ENCODE measurements around the gene TIGD3.

TIGD3 gene

DNA sequence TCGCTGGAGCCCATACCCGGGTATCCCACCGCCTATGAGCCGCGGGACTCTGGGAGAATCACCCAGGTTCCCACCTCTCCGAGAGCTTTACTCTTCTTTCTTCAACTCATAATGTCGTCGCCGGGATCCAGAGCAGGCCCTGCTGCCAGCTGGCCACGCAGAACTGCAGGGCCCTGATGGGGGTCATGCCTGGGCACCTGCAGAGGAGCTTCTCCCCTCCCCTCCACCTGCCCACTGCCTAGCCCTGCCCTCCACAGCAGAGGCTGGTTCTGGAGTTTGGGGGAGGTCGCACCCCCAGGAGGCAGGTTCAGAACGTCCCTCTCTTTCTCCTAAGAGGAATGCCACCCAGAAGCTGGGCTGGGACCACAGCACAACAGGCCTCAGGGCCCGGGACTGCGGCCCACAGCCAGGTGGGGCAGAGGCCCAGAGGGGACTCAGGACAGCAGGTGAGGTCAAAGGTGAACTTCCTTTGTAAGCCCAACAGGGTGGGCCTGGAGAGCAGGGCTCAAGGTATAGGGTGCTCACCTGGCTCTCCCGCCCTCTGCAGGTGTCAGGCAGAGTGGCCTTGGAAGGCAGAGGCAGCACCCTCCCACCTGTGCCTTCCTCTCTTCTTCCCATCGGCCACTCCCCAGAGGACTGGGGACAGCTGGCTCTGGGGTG lies 26.0 kb downstream of the TIGD3 start:
- in situ Hi-C loops (cut with HindIII; ENCODE audit: low pct_unique_long_range_greater_than_20kb, low sequenced_read_pairs), result no loop called here
- peak in 1 of 2 experiments; percentile 57 for DNase-seq (ENCODE audit: low read depth in 1 of 2, low spot score in 1 of 2)
- TF ChIP-seq JUND (IDR thresholded peaks at IDR 0.05; ENCODE audit: low read depth), result no peak

DNA sequence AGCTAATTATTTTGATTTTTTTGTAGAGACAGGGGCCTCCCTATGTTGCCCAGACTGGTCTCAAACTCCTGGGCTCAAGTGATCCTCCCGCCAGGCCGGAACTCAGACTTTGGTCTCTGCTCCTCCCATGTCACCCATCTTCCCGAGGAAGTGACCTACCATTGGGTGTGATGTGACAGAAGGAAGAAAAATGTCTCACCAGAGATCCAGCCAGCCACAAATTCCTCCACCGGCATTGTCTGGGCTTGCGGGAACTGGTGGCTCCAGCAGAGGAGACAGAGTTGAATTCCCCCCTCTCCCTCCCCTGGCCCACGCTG lies 27.1 kb downstream of the TIGD3 start:
- in situ Hi-C loops (cut with HindIII; ENCODE audit: low pct_unique_long_range_greater_than_20kb, low sequenced_read_pairs), result no loop called here

DNA sequence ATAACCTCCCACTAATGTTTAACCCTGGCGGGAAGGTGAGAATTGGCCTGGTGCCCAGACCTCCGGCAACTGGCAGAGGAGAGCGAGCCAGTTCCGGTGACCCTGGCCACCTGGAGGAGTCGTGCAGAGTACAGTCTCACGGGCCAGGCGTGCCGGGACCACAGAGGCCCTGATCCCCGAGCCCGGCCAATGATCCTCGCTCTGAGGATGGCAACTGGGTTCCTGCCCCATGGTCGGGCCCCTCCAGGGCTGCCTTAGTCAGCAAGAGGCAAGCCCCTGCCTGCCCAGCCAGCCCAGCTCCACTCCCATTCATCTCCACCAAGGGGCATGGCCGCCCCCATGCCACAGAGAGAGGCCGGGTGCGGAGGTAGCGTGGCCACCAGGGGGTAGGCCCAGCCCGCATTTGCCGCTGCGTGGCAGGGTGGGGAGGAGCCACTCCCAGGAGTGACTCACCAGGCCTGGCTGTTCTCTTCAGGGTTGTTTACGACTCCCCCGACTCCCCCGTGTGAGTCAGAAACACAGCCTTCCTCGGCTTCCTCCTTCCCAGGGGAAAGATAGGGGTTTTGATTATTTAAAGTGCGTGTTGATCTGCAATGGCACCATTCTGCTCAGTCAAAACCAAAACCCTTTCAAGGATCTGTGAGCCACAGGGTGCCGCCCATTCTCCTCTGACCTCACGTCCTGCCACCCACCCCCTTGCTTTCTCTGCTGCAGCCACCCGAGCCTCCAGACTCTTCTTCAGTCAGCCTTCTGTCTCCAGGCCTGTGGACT lies 27.7 kb downstream of the TIGD3 start, which contains the start of gene SLC25A45:
Gene SLC25A45, minus strand, starts transcription at position 614 of the 771 bp plus-strand sequence. CDS start 695 bp downstream, outside the sequence.
- TF ChIP-seq JUND (IDR thresholded peaks at IDR 0.05; ENCODE audit: low read depth), result no peak
- peak in 1 of 2 experiments; percentile 90 for DNase-seq (ENCODE audit: low read depth in 1 of 2, low spot score in 1 of 2)
- in situ Hi-C loops (cut with HindIII; ENCODE audit: low pct_unique_long_range_greater_than_20kb, low sequenced_read_pairs), result no loop called here

More for the DNA sequence above, 27.1 kb downstream of the TIGD3 start:
- TF ChIP-seq JUND (IDR thresholded peaks at IDR 0.05; ENCODE audit: low read depth), result no peak
- DNase-seq (ENCODE audit: low read depth in 1 of 2, low spot score in 1 of 2), result peak in 1 of 2 experiments; percentile 53

DNA sequence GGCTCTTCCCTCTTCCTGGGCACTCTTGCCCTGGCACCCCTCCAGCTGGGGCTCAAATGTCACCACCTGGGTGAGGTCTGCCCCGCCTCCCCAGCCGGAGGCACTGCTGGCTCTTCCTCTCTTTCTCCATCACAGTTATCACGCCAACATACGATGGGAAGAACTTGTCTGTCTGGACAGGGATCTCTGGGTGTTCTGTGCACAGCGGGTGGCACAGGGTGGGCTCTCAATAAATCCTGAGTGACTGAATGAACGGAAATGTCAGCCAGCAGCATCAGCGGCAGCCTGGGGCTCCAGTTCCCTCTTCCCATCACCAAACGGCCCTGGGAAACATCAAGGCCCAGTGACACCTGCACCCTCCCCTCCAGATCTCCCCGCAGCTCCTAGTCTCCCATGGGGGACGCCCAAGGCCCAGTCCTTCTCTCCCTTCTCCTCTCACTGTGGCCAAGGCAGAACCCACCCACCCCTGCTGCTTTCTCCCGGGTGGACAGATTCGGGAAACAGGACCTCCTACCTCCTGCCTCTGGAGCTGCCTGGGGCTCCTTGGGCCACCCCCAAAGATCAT lies 28.3 kb downstream of the TIGD3 start:
- in situ Hi-C loops (cut with HindIII; ENCODE audit: low pct_unique_long_range_greater_than_20kb, low sequenced_read_pairs), result no loop called here
- peak in 1 of 2 experiments; percentile 94 for DNase-seq (ENCODE audit: low read depth in 1 of 2, low spot score in 1 of 2)
- no peak for TF ChIP-seq JUND (IDR thresholded peaks at IDR 0.05; ENCODE audit: low read depth)

DNA sequence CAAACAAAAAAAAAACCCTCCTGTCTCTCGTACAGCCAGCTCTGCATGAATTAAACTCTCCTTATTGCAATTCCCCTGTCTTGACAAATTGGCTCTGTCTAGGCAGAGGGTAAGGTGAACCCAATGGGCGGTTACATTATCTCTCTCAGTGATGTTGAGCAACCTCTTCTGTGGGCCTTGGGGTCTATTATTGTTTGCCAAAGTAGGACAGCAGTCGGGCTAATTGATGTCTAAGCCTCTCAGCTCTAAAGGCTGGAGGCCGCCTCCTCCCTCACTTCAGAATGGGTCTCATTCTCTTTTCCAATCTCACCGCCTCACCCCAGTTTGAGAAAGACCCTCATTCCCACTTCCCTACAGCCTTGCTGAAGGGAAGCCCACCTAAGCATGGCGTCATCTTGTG lies 29.2 kb downstream of the TIGD3 start:
- in situ Hi-C loops (cut with HindIII; ENCODE audit: low pct_unique_long_range_greater_than_20kb, low sequenced_read_pairs), result no loop called here
- TF ChIP-seq JUND (IDR thresholded peaks at IDR 0.05; ENCODE audit: low read depth), result no peak

DNA sequence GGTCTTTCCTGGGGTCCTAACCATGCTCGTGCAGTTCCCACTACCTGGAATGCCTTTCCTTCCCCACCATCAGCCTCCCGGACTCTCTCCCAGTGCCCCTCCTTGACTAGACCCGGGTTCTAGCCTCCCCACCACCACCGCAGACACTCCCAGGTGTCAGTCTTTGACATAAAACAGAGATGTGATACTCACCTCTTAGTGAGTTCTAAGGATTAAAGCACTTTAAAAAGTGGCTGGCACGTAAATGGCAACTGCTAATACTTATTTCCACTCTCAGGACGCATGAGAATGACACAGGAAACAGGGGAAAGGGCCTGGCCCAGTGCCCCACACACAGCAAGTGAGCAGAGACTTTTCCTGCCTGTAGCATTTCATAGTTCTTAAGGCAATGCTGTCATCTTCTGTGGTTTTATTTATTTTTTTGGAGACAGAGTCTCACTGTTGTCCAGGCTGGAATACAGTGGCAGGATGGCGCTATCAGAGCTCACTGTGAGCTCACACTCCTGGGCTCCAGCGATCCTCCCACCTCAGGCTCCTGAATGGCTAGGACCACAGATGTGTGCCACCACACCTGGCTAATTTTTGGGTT lies 29.8 kb downstream of the TIGD3 start:
- DNase-seq (ENCODE audit: low read depth in 1 of 2, low spot score in 1 of 2), result no peak
- TF ChIP-seq JUND (IDR thresholded peaks at IDR 0.05; ENCODE audit: low read depth), result no peak
- in situ Hi-C loops (cut with HindIII; ENCODE audit: low pct_unique_long_range_greater_than_20kb, low sequenced_read_pairs), result no loop called here

More for the DNA sequence above, 29.2 kb downstream of the TIGD3 start:
- no peak for DNase-seq (ENCODE audit: low read depth in 1 of 2, low spot score in 1 of 2)

DNA sequence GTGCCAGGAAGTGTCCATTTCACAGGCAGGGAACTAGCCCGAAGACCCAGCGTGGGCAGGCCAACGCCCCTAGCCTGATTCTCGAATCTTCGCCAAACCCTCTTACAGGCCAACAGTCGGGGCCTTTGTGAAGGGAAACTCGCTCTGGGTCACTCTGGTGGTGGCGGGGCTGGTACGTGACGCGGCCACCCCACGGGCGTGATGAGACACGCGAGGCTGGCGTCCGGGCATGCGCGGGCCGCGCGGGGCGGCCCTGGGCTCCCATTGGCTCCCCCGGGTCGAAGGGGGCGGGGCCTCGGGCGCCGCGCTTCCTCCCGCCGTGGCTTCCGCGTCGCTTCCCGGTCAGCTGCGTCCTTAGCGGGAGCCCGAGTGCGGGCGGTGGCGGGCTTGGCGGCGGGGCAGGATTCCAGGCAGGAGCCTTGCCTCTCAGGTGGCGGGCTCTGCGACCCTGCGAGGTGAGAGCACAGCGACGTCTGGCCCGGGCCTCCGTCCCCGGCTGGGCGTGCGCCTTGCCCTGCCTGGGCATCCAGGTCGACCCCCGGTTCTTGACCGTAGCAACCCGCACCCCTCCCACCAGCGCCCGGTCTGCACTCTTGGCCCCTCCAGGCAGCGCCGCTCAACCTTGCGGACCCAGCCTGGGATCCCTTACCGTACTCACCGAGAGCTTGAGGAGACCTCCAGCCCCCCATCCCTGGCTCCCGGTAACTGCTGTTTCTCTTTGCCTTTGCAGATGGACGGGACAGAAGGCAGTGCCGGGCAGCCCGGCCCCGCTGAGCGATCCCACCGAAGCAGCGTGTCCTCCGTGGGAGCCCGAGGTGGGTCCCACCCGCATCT lies 32.0 kb downstream of the TIGD3 start, which contains the start of gene FRMD8:
Gene FRMD8, plus strand, starts transcription at position 331 of the 834 bp plus-strand sequence. Its CDS starts 400 bp downstream, at position 731.
- DNase-seq (ENCODE audit: low read depth in 1 of 2, low spot score in 1 of 2), result peak; percentile 92 to 94
- no peak for TF ChIP-seq JUND (IDR thresholded peaks at IDR 0.05; ENCODE audit: low read depth)
- in situ Hi-C loops (cut with HindIII; ENCODE audit: low pct_unique_long_range_greater_than_20kb, low sequenced_read_pairs), result no loop called here

DNA sequence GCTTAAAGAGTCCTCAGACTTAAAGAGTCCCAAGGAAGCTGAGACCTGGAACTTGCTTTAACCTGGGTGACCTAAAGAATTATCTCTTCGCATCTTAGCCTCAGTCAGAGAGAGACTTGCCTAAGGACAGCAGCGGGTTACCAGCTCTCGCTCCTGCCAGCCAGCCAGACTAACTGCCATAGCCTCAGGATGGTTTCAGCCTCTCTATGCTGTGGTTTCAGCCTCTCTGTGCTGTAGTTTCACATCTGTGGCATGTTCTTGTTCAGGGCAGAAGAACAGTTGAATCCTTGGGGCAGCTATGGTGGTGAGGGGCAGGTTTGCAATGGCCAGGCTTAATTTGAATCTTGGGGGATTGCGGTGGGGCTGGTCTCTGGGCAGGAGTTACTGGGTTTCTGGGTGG lies 34.2 kb downstream of the TIGD3 start:
- DNase-seq (ENCODE audit: low read depth in 1 of 2, low spot score in 1 of 2), result no peak
- in situ Hi-C loops (cut with HindIII; ENCODE audit: low pct_unique_long_range_greater_than_20kb, low sequenced_read_pairs), result no loop called here

DNA sequence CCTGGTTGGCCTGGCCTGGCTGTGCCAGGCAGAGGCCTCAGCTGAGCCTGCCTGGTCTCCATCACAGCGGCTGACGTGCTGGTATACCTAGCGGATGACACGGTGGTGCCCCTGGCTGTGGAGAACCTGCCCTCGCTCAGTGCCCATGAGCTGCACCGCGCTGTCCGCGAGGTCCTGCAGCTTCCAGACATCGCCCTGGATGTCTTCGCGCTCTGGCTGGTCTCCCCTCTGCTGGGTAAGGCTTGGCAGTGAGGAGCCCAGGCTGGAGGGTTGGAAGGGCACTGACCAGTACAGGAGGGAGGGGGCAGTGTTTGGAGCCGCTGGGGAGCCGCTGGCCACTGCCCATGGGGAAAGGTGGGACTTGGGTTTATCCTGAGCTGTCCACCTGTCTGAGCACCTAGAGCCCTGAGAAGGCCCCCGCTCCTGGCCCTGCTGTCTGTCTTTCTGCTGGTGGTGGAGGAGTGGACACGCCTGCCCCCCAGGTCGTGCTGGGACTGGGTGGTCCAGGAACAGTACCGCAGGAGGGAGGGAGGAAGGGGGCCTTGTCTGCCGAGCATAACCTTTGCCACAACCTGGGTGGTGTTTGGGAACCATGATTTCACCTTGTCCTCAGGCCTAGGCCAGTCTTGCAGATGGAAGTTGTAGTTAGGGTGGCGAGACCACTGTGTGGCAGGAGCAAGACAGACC lies 34.9 kb downstream of the TIGD3 start:
- in situ Hi-C loops (cut with HindIII; ENCODE audit: low pct_unique_long_range_greater_than_20kb, low sequenced_read_pairs), result no loop called here
- no peak for TF ChIP-seq JUND (IDR thresholded peaks at IDR 0.05; ENCODE audit: low read depth)
- DNase-seq (ENCODE audit: low read depth in 1 of 2, low spot score in 1 of 2), result no peak

More for the DNA sequence above, 34.2 kb downstream of the TIGD3 start:
- no peak for TF ChIP-seq JUND (IDR thresholded peaks at IDR 0.05; ENCODE audit: low read depth)

DNA sequence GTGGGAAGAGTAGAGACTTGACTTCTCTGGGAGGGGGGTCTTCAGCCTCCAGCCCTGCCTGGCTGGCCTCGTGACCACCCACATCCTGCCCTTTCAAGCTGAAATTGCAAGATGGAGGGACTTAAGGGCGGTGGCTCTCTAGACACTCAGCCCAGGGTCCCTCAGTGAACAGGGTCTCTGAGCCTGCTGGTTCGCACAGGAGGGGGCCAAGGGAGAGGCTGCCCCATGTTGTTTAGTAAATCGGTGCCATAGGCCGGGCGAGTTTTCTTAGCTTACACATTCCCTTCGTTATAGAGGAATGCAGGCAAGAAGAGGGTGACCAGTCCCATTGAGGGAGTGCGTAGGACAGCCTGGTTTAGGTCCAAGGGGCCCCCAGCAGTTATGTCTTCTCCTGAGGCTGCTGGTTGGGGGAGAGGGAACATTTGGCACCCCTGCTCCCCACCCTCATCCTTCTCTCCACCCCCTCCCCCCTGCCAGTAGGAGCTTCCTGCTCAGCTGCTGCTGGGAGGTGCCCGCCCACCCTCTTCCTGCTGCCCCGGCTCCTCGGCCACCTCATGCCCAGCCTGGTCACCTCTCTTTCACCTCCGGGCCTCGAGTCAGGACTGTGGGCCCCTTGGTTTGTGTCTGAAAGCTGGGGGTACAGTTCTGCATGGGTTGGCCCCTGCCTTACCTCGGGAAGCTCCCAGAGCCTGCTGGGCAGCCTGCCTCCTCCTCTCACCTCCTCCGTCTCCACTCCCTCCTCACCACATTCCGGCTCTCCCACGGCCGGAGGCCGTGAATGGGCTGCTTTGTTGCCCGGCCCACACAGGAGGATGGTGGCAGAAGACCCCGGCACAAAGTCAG lies 35.8 kb downstream of the TIGD3 start:
- DNase-seq (ENCODE audit: low read depth in 1 of 2, low spot score in 1 of 2), result no peak
- no peak for TF ChIP-seq JUND (IDR thresholded peaks at IDR 0.05; ENCODE audit: low read depth)
- in situ Hi-C loops (cut with HindIII; ENCODE audit: low pct_unique_long_range_greater_than_20kb, low sequenced_read_pairs), result no loop called here

DNA sequence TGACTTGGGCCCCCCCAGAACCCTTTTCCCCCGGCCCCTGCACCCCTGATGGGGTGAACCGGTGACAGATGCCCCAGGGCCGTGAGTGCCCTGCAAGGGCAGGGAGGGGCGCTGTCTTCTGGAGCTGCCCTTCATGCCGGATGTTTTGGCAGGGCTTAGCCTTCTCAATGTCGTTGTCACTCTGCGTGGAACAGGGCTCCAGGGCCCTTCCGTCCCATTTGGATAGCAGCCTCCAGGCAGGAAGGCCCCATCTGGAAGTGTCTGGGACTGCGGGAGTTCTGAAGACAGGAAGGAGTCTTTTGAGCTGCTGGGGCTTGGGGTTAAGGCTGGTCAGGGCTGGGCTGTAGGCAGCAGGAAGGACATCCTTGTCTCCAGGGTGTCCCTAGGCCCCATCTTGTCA lies 36.4 kb downstream of the TIGD3 start:
- no peak for TF ChIP-seq JUND (IDR thresholded peaks at IDR 0.05; ENCODE audit: low read depth)
- in situ Hi-C loops (cut with HindIII; ENCODE audit: low pct_unique_long_range_greater_than_20kb, low sequenced_read_pairs), result no loop called here
- DNase-seq (ENCODE audit: low read depth in 1 of 2, low spot score in 1 of 2), result no peak

All from T47D (cell line).